Measurements from ENCODE around the gene CERS2. TPM values are rescaled to one million over a fixed set of nuclear protein-coding genes. Genes with fewer than 3 reads are reported as not detected.

Gene CERS2
- total and polyA plus RNA-seq, 4 donors, result 212 to 346 (median 278) TPM

DNA sequence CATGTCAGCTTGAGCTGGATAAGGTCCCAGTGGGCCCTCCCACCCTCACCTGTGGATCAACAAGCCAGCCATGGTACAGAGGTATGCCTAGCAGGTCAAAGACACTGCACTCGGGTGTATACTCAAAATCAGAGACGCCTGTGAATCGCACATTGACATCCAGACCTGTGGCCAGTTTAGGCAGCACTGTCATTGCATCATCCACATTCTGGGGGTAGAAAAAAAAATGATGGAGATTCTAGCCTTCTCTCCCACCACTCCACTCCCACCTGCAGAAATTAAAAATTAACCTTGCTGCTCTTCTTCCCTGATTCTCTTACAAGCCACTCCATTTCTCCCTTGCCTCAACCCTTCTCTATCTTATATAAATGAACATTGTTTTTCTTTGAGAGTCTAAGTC is 25.8 kb upstream of the CERS2 start (continued):
- TF ChIP-seq, protein P1, sequence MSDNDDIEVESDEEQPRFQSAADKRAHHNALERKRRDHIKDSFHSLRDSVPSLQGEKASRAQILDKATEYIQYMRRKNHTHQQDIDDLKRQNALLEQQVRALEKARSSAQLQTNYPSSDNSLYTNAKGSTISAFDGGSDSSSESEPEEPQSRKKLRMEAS (IDR thresholded peaks at IDR 0.05), result no peak

DNA sequence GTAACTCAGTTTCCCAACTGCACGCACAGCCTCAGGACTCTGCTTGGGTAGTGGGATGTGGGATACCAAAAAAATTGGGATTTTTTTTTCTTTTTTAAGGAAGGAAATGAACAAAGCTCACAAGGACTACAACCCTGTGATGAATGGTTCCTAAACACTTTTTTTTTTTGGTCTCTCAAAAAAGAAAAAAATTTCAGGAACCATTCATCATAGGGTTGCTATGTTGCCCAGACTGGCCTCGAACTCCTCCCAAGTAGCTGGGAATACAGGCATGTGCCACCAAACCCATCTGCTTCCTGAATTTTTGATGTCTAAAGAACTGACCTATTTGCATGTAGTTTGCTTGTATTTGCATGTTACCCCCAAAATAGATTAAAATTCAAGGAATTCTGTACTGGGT is 25.3 kb upstream of the CERS2 start:
- Histone ChIP-seq H3K9ac (ENCODE audit: low read depth in 1 of 2, low read length in 2 of 2) (no peak overlapping the region), H3K36me3 (ENCODE audit: control insufficient read depth in 4 of 4, insufficient read depth in 3 of 4, low read depth in 1 of 4, low read length in 3 of 4) (peaks cover 6 to 52% (median 39%) of the 10 kb centered on the region in 4 donors), H3K4me1 (ENCODE audit: control insufficient read depth in 4 of 4, insufficient read depth in 4 of 4, low read length in 3 of 4) (peaks cover 6 to 27% (median 19%) of the 10 kb centered on the region in 4 donors), H3K9me3 (ENCODE audit: control insufficient read depth in 4 of 4, low read length in 3 of 4) (no peaks in the 10 kb centered on the region), H3K27me3 (ENCODE audit: control insufficient read depth in 4 of 4, insufficient read depth in 4 of 4, low read length in 3 of 4) (no peaks in the 10 kb centered on the region), H3K4me3 (ENCODE audit: low read depth in 1 of 3, low read length in 3 of 3) (no peak overlapping the region), H3K27ac (ENCODE audit: low read depth in 1 of 2, low read length in 2 of 2) (no peak overlapping the region)
- no peak for DNase-seq (ENCODE audit: low spot score)
- WGBS, result 94% methylated on average over 2 of the region's 2 CpGs
- TF ChIP-seq, protein P2, sequence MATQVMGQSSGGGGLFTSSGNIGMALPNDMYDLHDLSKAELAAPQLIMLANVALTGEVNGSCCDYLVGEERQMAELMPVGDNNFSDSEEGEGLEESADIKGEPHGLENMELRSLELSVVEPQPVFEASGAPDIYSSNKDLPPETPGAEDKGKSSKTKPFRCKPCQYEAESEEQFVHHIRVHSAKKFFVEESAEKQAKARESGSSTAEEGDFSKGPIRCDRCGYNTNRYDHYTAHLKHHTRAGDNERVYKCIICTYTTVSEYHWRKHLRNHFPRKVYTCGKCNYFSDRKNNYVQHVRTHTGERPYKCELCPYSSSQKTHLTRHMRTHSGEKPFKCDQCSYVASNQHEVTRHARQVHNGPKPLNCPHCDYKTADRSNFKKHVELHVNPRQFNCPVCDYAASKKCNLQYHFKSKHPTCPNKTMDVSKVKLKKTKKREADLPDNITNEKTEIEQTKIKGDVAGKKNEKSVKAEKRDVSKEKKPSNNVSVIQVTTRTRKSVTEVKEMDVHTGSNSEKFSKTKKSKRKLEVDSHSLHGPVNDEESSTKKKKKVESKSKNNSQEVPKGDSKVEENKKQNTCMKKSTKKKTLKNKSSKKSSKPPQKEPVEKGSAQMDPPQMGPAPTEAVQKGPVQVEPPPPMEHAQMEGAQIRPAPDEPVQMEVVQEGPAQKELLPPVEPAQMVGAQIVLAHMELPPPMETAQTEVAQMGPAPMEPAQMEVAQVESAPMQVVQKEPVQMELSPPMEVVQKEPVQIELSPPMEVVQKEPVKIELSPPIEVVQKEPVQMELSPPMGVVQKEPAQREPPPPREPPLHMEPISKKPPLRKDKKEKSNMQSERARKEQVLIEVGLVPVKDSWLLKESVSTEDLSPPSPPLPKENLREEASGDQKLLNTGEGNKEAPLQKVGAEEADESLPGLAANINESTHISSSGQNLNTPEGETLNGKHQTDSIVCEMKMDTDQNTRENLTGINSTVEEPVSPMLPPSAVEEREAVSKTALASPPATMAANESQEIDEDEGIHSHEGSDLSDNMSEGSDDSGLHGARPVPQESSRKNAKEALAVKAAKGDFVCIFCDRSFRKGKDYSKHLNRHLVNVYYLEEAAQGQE (IDR thresholded peaks at IDR 0.05), result no peak
- TF ChIP-seq EGR1 (IDR thresholded peaks at IDR 0.05; ENCODE audit: low read depth in 2 of 2), result no peak
- no peak for TF ChIP-seq RXRA (IDR thresholded peaks at IDR 0.05)
- no peak for TF ChIP-seq JUND (IDR thresholded peaks at IDR 0.05)
- TF ChIP-seq, protein P3, sequence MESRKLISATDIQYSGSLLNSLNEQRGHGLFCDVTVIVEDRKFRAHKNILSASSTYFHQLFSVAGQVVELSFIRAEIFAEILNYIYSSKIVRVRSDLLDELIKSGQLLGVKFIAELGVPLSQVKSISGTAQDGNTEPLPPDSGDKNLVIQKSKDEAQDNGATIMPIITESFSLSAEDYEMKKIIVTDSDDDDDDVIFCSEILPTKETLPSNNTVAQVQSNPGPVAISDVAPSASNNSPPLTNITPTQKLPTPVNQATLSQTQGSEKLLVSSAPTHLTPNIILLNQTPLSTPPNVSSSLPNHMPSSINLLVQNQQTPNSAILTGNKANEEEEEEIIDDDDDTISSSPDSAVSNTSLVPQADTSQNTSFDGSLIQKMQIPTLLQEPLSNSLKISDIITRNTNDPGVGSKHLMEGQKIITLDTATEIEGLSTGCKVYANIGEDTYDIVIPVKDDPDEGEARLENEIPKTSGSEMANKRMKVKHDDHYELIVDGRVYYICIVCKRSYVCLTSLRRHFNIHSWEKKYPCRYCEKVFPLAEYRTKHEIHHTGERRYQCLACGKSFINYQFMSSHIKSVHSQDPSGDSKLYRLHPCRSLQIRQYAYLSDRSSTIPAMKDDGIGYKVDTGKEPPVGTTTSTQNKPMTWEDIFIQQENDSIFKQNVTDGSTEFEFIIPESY (IDR thresholded peaks at IDR 0.05), result no peak
- TF ChIP-seq SP1 (IDR thresholded peaks at IDR 0.05), result no peak
- TF ChIP-seq, protein P4, sequence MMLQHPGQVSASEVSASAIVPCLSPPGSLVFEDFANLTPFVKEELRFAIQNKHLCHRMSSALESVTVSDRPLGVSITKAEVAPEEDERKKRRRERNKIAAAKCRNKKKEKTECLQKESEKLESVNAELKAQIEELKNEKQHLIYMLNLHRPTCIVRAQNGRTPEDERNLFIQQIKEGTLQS (IDR thresholded peaks at IDR 0.05), result no peak
- no peak for TF ChIP-seq RAD21 (IDR thresholded peaks at IDR 0.05)
- TF ChIP-seq, protein P5, sequence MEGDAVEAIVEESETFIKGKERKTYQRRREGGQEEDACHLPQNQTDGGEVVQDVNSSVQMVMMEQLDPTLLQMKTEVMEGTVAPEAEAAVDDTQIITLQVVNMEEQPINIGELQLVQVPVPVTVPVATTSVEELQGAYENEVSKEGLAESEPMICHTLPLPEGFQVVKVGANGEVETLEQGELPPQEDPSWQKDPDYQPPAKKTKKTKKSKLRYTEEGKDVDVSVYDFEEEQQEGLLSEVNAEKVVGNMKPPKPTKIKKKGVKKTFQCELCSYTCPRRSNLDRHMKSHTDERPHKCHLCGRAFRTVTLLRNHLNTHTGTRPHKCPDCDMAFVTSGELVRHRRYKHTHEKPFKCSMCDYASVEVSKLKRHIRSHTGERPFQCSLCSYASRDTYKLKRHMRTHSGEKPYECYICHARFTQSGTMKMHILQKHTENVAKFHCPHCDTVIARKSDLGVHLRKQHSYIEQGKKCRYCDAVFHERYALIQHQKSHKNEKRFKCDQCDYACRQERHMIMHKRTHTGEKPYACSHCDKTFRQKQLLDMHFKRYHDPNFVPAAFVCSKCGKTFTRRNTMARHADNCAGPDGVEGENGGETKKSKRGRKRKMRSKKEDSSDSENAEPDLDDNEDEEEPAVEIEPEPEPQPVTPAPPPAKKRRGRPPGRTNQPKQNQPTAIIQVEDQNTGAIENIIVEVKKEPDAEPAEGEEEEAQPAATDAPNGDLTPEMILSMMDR (IDR thresholded peaks at IDR 0.05; ENCODE audit: low read depth, low read length, missing input control), result no peak
- no peak for TF ChIP-seq FOXA2 (IDR thresholded peaks at IDR 0.05)
- no peak for TF ChIP-seq NR2F2 (IDR thresholded peaks at IDR 0.05)
- TF ChIP-seq FOXA1 (IDR thresholded peaks at IDR 0.05), result no peak
- TF ChIP-seq HNF4G (IDR thresholded peaks at IDR 0.05), result no peak
- TF ChIP-seq, protein P1 (IDR thresholded peaks at IDR 0.05), result no peak
- TF ChIP-seq TAF1 (conservative IDR thresholded peaks at IDR 0.05), result no peak
- TF ChIP-seq YY1 (IDR thresholded peaks at IDR 0.05), result no peak
- TF ChIP-seq HNF4A (conservative IDR thresholded peaks at IDR 0.05), result no peak
- TF ChIP-seq GABPA (IDR thresholded peaks at IDR 0.05 in 1 of 2, conservative IDR thresholded peaks at IDR 0.05 in 1 of 2), result no peak

Measured in liver (tissue), 9 donors.